Progenitor cell of endocrine pancreas (in vitro differentiated cells): Measurements from ENCODE around the gene SUN2. TPM values are rescaled to one million over a fixed set of nuclear protein-coding genes. Genes with fewer than 3 reads are reported as not detected.

Source experiments
- DNase-seq: peaks from one replicate; pipeline ENCODE4 v3.0.0; 2021; ENCODE audit warnings: low spot score; ENCODE audit not compliant: unreplicated experiment
- H3K27ac Mint-ChIP-seq: 2 replicates; pipeline ENCODE4 v1.8.0; 2021; ENCODE audit warnings: mild to moderate bottlenecking, moderate library complexity, mixed read lengths
- H3K27me3 Mint-ChIP-seq: 2 replicates; pipeline ENCODE4 v1.8.0; 2021; ENCODE audit warnings: mixed read lengths
- H3K36me3 Mint-ChIP-seq: 2 replicates; pipeline ENCODE4 v1.8.0; 2022; ENCODE audit warnings: mixed read lengths; ENCODE audit not compliant: insufficient read depth
- H3K4me1 Mint-ChIP-seq: 2 replicates; pipeline ENCODE4 v1.8.0; 2021; ENCODE audit warnings: low read depth, mixed read lengths
- H3K4me3 Mint-ChIP-seq: 2 replicates; pipeline ENCODE4 v1.8.0; 2021; ENCODE audit warnings: low read depth, mild to moderate bottlenecking, moderate library complexity, mixed read lengths
- H3K9me3 Mint-ChIP-seq: 2 replicates; pipeline ENCODE4 v1.8.0; 2021; ENCODE audit warnings: low read depth, mixed read lengths
- total RNA-seq: library from RNA; stranded (reverse); gene quantifications from 2 replicates; pipeline ENCODE4 v1.2.1, GENCODE V29; 2021
- TF ChIP-seq, protein P1 (sequence below): fragments of 200-600 bp; sonication (generic); IDR thresholded peaks from one replicate; pipeline ENCODE4 v1.5.0; 2021; ENCODE audit warnings: antibody characterized with exemption, mild to moderate bottlenecking; ENCODE audit not compliant: unreplicated experiment

The SUN2 gene
- total RNA-seq, 1 donor from 2014 or later = 66.1 TPM

DNA sequence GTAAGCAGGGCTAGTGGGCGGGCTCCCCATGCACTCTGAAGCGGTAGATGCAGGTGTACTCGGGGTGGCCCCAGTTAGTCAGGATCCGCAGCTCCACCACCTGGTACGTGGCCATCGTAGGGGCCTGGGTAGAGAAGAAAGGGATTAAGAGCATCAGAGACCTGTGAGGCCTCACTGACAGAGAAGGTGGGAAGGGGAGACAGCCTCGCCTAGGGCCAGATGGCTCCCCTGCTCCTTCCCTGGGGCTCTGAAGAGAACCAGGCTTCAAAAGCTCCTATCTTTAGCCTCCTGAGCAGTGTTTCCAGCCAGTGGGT is 19.6 kb downstream of the SUN2 start:
- Mint-ChIP-seq H3K27me3 (no peaks in the 10 kb centered on the region), H3K4me1 (peaks cover 3% of the 10 kb centered on the region), H3K27ac (no peak overlapping the region)

DNA sequence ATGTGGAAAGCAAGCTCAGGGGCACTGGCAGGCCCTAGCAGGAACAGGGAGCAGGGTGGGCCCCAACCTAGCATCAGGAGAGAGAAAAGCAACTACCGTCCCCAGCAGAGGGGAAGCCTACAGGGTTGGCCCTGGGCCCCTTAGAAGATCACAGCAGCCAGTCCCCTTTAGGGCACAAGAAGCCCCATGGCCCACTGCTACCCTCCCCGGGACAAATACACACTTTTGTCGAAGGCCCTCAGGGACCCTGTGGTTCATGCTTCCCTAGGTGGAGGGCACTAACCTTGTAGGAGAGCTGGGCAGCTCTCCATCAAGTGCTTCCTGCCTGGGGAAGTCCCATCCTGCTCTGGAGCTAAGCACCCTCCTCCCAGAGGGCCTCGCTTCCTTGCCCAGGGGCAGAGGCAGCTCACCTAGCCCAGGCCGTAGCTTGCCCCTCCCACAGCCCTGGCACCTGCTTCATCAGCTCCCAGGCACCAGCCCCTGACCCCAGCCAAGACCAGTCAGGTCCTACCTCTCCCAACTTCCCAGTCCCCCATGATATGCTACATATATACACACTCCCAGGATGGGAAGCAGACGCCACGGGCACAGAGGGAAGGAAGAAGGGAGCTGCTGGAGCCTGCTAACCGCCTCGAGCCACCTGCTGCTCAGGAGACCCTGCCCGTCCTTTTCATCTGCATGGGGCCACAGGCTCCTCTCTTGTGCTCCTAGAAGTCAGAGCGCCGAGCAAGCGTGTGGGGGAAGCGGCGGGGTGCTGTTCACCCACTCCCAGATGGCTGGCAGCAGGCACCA is 20.1 kb downstream of the SUN2 start:
- Mint-ChIP-seq H3K36me3 (peaks cover 11% of the 10 kb centered on the region), H3K4me3 (no peak overlapping the region), H3K9me3 (no peaks in the 10 kb centered on the region), H3K27ac (no peak overlapping the region), H3K27me3 (no peaks in the 10 kb centered on the region), H3K4me1 (peaks cover 3% of the 10 kb centered on the region)
- TF ChIP-seq, protein P1, sequence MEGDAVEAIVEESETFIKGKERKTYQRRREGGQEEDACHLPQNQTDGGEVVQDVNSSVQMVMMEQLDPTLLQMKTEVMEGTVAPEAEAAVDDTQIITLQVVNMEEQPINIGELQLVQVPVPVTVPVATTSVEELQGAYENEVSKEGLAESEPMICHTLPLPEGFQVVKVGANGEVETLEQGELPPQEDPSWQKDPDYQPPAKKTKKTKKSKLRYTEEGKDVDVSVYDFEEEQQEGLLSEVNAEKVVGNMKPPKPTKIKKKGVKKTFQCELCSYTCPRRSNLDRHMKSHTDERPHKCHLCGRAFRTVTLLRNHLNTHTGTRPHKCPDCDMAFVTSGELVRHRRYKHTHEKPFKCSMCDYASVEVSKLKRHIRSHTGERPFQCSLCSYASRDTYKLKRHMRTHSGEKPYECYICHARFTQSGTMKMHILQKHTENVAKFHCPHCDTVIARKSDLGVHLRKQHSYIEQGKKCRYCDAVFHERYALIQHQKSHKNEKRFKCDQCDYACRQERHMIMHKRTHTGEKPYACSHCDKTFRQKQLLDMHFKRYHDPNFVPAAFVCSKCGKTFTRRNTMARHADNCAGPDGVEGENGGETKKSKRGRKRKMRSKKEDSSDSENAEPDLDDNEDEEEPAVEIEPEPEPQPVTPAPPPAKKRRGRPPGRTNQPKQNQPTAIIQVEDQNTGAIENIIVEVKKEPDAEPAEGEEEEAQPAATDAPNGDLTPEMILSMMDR = no peak
- DNase-seq = no peak

More for the DNA sequence above, 19.6 kb downstream of the SUN2 start:
- peaks cover 12% of the 10 kb centered on the region for H3K36me3 Mint-ChIP-seq
- TF ChIP-seq, protein P1 = no peak
- H3K4me3 Mint-ChIP-seq = no peak overlapping the region
- DNase-seq = no peak
- no peaks in the 10 kb centered on the region for H3K9me3 Mint-ChIP-seq

DNA sequence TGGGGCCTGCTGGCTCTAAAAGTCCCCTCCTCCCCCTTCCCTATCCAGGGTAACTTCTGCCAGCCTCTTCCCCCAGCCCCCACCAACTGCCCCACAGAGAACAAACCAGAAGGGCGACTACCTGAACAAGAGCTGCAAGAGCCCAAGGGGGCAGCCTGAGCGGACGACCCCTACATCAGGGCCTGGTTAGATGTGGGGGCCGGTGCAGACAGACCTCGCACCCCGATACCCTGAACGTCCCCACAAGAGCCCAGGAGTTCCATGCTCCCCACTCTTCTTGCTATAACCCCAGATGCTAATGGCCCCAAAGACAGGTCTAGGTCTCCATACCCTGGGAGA is 20.7 kb downstream of the SUN2 start:
- no peak for DNase-seq

DNA sequence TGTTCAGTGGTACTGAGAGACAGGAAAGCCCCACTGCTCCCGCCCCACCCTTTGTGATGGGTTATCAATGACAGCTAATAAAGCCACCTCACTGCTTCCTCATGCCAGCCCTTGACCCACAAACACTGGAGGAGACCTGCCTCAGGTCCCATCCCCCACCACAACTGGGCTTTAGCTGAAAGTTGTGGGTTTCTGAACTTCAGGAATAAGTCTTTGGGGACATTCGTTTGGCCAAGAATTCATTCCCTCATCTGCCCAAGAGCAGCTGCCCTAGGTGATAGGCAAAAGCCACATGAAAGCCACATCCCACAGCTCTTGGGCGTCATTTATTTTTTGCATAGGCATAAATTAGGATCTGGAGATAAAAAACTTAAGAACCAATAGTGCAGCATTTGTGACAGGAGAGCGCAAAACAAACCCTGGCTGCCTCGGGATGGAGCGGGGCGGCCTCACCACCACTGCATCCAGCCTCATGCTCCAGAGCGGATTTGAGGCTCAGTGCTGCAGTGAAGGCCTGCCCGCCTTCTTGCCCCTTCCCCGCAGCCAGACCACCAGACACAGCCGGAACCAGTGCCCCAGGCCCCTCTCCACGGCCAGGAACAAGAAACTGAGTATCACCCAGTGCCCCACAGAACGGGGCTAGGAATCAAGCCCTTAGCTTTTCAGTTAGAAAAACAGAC is 21.2 kb downstream of the SUN2 start:
- H3K9me3 Mint-ChIP-seq = no peaks in the 10 kb centered on the region
- peak overlapping the region; percentile 52 for H3K27ac Mint-ChIP-seq
- H3K4me1 Mint-ChIP-seq = peaks cover 3% of the 10 kb centered on the region
- H3K36me3 Mint-ChIP-seq = peaks cover 14% of the 10 kb centered on the region
- DNase-seq = no peak
- TF ChIP-seq, protein P1 = no peak
- H3K27me3 Mint-ChIP-seq = no peaks in the 10 kb centered on the region
- H3K4me3 Mint-ChIP-seq = no peak overlapping the region

More for the DNA sequence above, 20.7 kb downstream of the SUN2 start:
- Mint-ChIP-seq H3K36me3 (peaks cover 14% of the 10 kb centered on the region), H3K27ac (peak overlapping the region; percentile 20), H3K9me3 (no peaks in the 10 kb centered on the region), H3K27me3 (no peaks in the 10 kb centered on the region), H3K4me1 (peaks cover 3% of the 10 kb centered on the region), H3K4me3 (no peak overlapping the region)
- TF ChIP-seq, protein P1 = no peak

DNA sequence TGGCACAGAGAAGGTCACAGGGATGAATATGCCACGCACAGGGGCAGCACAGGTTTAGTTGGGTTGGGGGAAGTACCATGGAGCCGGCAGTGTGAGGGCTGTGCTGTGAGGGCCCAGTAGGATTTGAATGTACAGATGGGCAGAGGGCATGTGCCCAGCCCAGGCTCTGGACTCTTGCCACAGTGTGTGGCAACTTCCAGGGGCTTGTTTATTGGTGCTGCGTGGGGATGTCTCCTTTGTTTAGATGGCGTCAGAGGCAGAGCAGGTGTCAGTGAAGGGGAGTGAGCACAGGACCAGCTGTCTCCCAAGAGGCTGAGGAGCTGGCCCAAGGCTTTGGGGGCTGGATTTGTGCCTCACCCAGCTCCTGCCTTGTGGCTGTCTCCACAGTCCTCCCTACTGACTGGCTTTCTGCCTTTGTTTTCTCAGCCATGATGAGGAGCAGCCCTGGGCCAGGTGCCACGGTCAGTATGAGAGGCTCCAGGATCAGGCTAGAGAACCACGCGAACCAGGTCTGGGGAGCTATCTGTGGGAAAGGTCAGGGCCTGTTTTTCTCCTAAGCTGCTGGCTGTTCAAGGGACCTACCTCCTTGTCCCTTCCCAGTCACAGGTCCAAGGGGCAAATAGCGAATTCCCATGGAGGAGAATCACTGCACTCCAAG is 21.9 kb downstream of the SUN2 start:
- no peak overlapping the region for H3K4me3 Mint-ChIP-seq
- peak overlapping the region; percentile 73 for H3K27ac Mint-ChIP-seq
- H3K36me3 Mint-ChIP-seq = peaks cover 14% of the 10 kb centered on the region
- no peak for DNase-seq
- no peaks in the 10 kb centered on the region for H3K27me3 Mint-ChIP-seq
- peaks cover 3% of the 10 kb centered on the region for H3K4me1 Mint-ChIP-seq
- TF ChIP-seq, protein P1 = no peak
- no peaks in the 10 kb centered on the region for H3K9me3 Mint-ChIP-seq
